K562 (cell line): ENCODE measurements around the gene YEATS2. TPM values are rescaled to one million over a fixed set of nuclear protein-coding genes. Genes with fewer than 3 reads are reported as not detected.

Experiments used
- ATAC-seq: fragments of 200-7000 bp; cut with Tn5 transposase; 3 replicates; pipeline ENCODE4 v1.9.1; 2020; ENCODE audit warnings: moderate library complexity
- BruUV-seq: library from RNA; stranded (reverse); fragments of 400-500 nt; replicated peaks from 2 replicates; lab custom pipeline; 2021; lab: Mats Ljungman, UMichigan
- CTCF ChIA-PET: fragments of 300-600 bp; formaldehyde crosslinking; extraction: SDS; loops from one replicate; lab custom pipeline; 2021; ENCODE audit warnings: low intra/inter-chr PET ratio; lab: Yijun Ruan, JAX
- POLR2A ChIA-PET: fragments of 300-600, 350-650 bp; sonication (Branson Sonifier 250); formaldehyde crosslinking; extraction: SDS; loops from one replicate; lab custom pipeline; 2021; ENCODE audit warnings: antibody characterized with exemption, inconsistent platforms; lab: Yijun Ruan, JAX
- DNase-seq, 4 experiments: peaks; one replicate each; pipeline versions ENCODE4 v3.0.0 to v3.0.0-alpha.2; 2011 to 2018; ENCODE audit warnings: low spot score in 3 of 4, mixed read lengths in 3 of 4; ENCODE audit errors: extremely low read depth in 1 of 4
- FAIRE-seq: peaks from 2 replicates; lab custom pipeline; 2011; peaks lifted over from hg19 to GRCh38; lab: Jason Lieb, UNC
- H2AFZ ChIP-seq: 2 replicates; pipeline ENCODE4 v1.6.0; 2011; ENCODE audit warnings: low read depth, low read length, control low read depth, inconsistent platforms
- H3K27ac ChIP-seq: fragments of 200-600 bp; 3 replicates; pipeline ENCODE4 v1.8.0; 2011; ENCODE audit warnings: low read depth, mild to moderate bottlenecking, control low read depth, inconsistent platforms, low read length, moderate library complexity, mixed read lengths; ENCODE audit errors: extremely low read depth
- H3K27me3 ChIP-seq, 2 experiments: fragments of 300-600 bp in 1 of 2; 2 replicates in 1 of 2; 3 replicates in 1 of 2; pipeline versions ENCODE4 v1.6.0 to v1.8.0; 2011; ENCODE audit warnings: inconsistent platforms in 2 of 2, low read length in 2 of 2, mild to moderate bottlenecking in 1 of 2, mixed read lengths in 1 of 2, moderate library complexity in 1 of 2; ENCODE audit not compliant: control insufficient read depth in 2 of 2, insufficient read depth in 2 of 2
- H3K36me3 ChIP-seq: fragments of 300-600 bp; 3 replicates; pipeline ENCODE4 v1.8.0; 2011; ENCODE audit warnings: mild to moderate bottlenecking, low read length, inconsistent platforms; ENCODE audit not compliant: control insufficient read depth, insufficient read depth
- H3K4me1 ChIP-seq, 2 experiments: fragments of 200-600 bp in 1 of 2; replicated peaks in 1 of 2; 2 replicates in 1 of 2; 3 replicates in 1 of 2; pipeline versions ENCODE4 v1.5.1 to v1.8.0; 2011; ENCODE audit warnings: inconsistent platforms in 2 of 2, low read length in 2 of 2, mild to moderate bottlenecking in 1 of 2, mixed read lengths in 1 of 2, moderate library complexity in 1 of 2; ENCODE audit not compliant: control insufficient read depth in 2 of 2, insufficient read depth in 2 of 2
- H3K4me2 ChIP-seq: 2 replicates; pipeline ENCODE4 v1.6.1; 2011; ENCODE audit warnings: low read length, control low read depth, inconsistent platforms, mixed read lengths; ENCODE audit not compliant: insufficient read depth
- H3K4me3 ChIP-seq: fragments of 200-600 bp; sonication (generic), shearing (Covaris generic); 2 replicates; pipeline ENCODE4 v1.5.1; 2016; ENCODE audit warnings: control low read depth, inconsistent platforms
- H3K79me2 ChIP-seq: fragments of 200-600 bp; 3 replicates; pipeline ENCODE4 v1.8.0; 2011; ENCODE audit warnings: low read length, inconsistent platforms; ENCODE audit not compliant: control insufficient read depth, insufficient read depth
- H3K9ac ChIP-seq, 2 experiments: 2 replicates each; pipeline versions ENCODE4 v1.6.0 to v1.6.1; 2011; ENCODE audit warnings: low read depth in 2 of 2, low read length in 2 of 2, control low read depth in 1 of 2, inconsistent platforms in 1 of 2, mild to moderate bottlenecking in 1 of 2, mixed read lengths in 1 of 2; ENCODE audit not compliant: insufficient read depth in 1 of 2
- H3K9me1 ChIP-seq: one replicate; pipeline ENCODE4 v1.6.0; 2011; ENCODE audit warnings: inconsistent platforms, mild to moderate bottlenecking, low read length, moderate library complexity; ENCODE audit not compliant: control insufficient read depth, insufficient read depth
- H3K9me3 ChIP-seq: replicated peaks from 2 replicates; pipeline ENCODE4 v1.5.1; 2011; ENCODE audit warnings: low read depth, low read length, inconsistent platforms; ENCODE audit not compliant: control insufficient read depth, insufficient read depth
- H4K20me1 ChIP-seq: replicated peaks from 2 replicates; pipeline ENCODE4 v1.6.1; 2011; ENCODE audit warnings: low read length, inconsistent platforms, mixed read lengths; ENCODE audit not compliant: control insufficient read depth, insufficient read depth
- BRF1 ChIP-seq: IDR thresholded peaks from 3 replicates; pipeline ENCODE4 v1.6.1; 2011; ENCODE audit warnings: borderline replicate concordance, mild to moderate bottlenecking; ENCODE audit not compliant: insufficient read length; ENCODE audit errors: extremely low read depth
- CEBPB ChIP-seq: fragments of 450-650 bp; IDR thresholded peaks from 2 replicates; pipeline ENCODE4 v1.6.1; 2016; ENCODE audit warnings: missing genetic modification characterization, missing compliant biosample characterization
- CHD1 ChIP-seq: fragments of 200-600 bp; sonication (generic); IDR thresholded peaks from one replicate; pipeline ENCODE4 v1.6.1; 2012; ENCODE audit warnings: mild to moderate bottlenecking, moderate library complexity, low read length, inconsistent platforms
- DACH1 ChIP-seq: fragments of 450-650 bp; IDR thresholded peaks from 2 replicates; pipeline ENCODE4 v1.6.1; 2018; ENCODE audit not compliant: partially characterized antibody
- SPI1 ChIP-seq: IDR thresholded peaks from 2 replicates; pipeline ENCODE4 v1.6.1; 2011; ENCODE audit warnings: low read depth, low read length, control low read depth, borderline replicate concordance
- SUPT5H ChIP-seq: fragments of 450-650 bp; IDR thresholded peaks from 2 replicates; pipeline ENCODE4 v1.6.1; 2016
- ZNF133 ChIP-seq: fragments of 250-450 bp; sonication (Bioruptor Pico); IDR thresholded peaks from 2 replicates; pipeline ENCODE4 v1.4.0; 2020; ENCODE audit warnings: mild to moderate bottlenecking
- WGBS: fragments of 100-300 bp; shearing (Covaris generic); methylation state at CpG from one replicate; pipeline ENCODE4 v1.1.6; 2016; ENCODE audit warnings: low coverage, mixed read lengths; ENCODE audit not compliant: insufficient coverage; ENCODE audit errors: missing lambda C conversion rate; 5-methylcytosine and 5-hydroxymethylcytosine counted together
- in situ Hi-C: fragments of 300-500 bp; cut with MboI; formaldehyde crosslinking; loops from 4 replicates; pipeline ENCODE4 v1.15.0; 2018; ENCODE audit warnings: inconsistent platforms, mixed read lengths
- intact Hi-C: fragments of 100-400 bp; cut with micrococcal nuclease; formaldehyde crosslinking; loops from 2 replicates; pipeline ENCODE4 v1.14.2; 2022
- polyA plus RNA-seq, 8 experiments: library from polyadenylated mRNA; depleted of rRNA in 4 of 8; stranded (reverse) in 5 of 8; unstranded in 3 of 8; fragments of >200 nt; fragmentation: Nextera tagmentation in 2 of 8; fragmentation: Illumina TruSeq in 1 of 8; extraction: Ambion mirVana in 2 of 8; extraction: Trizol in 1 of 8; gene quantifications; 2 replicates each; pipeline versions ENCODE4 v1.2.1 to v1.2.3, GENCODE V29; 2011 to 2014; ENCODE audit warnings: inconsistent platforms in 1 of 8, missing spikeins in 1 of 8
- total RNA-seq, 7 experiments: library from RNA; depleted of rRNA in 6 of 7; stranded (reverse); fragments of >200 nt in 6 of 7; fragmentation: Illumina TruSeq in 2 of 7; extraction: Trizol in 2 of 7; gene quantifications; 2 replicates each; pipeline versions ENCODE4 v1.2.1 to v1.2.3, GENCODE V29; 2011 to 2021; ENCODE audit warnings: low replicate concordance in 1 of 7
- TF ChIP-seq, protein P1 (sequence below), 2 experiments: fragments of 450-650 bp in 1 of 2; sonication (generic) in 1 of 2; formaldehyde crosslinking in 1 of 2; IDR thresholded peaks; 2 replicates each; pipeline versions ENCODE4 v1.7.1 to v1.9.0; 2016 to 2022; ENCODE audit warnings: inconsistent platforms in 1 of 2, mild to moderate bottlenecking in 1 of 2, missing genetic modification reagents in 1 of 2
- TF ChIP-seq, protein P2 (sequence below): fragments of 450-650 bp; IDR thresholded peaks from 2 replicates; pipeline ENCODE4 v1.6.1; 2016; ENCODE audit warnings: missing biosample characterization, missing genetic modification characterization

The YEATS2 gene
- total and polyA plus RNA-seq, 9 of the 15 experiments (the other 6 are each of a cell fraction or from before 2014, with no cell fraction given): 1.8 to 35.2 (median 19.0) TPM

DNA sequence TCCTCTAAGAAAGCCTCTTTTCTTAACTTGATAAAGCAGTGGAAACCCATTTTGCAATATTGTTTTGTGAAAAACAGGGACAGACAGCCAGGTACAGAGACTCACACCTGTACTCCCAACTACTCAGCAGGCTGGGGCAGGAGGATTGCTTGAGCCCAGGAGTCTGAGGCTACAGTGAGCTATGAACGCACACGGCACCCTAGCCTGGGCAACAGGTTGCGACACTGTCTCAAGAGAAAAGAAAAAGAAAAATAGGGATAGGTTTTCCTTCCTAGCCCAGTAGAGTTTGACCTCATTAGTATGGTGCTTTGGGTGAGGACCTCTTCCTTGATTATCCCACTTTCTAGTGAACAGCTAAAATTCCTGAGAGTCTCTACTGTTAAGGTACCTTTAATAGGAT, 17.5 kb upstream of the YEATS2 start:
- ATAC-seq: no peak
- 71% methylated on average over 3 of the region's 3 CpGs for WGBS
- H3K4me1 ChIP-seq: no peaks in the 10 kb centered on the region
- no peak overlapping the region for H3K27ac ChIP-seq
- CTCF ChIA-PET: no interaction called here
- in situ Hi-C loops: no loop called here
- no peaks in the 10 kb centered on the region for H4K20me1 ChIP-seq
- FAIRE-seq: no peak
- no peaks in the 10 kb centered on the region for H3K79me2 ChIP-seq
- TF ChIP-seq BRF1 (no peak), SUPT5H (no peak), ZNF133 (CRISPR knock-in tag) (no peak), CEBPB (tag) (peak; percentile 26; the same call in 1 of the 2 replicates), SPI1 (no peak), DACH1 (no peak), CHD1 (no peak)
- TF ChIP-seq, protein P1, sequence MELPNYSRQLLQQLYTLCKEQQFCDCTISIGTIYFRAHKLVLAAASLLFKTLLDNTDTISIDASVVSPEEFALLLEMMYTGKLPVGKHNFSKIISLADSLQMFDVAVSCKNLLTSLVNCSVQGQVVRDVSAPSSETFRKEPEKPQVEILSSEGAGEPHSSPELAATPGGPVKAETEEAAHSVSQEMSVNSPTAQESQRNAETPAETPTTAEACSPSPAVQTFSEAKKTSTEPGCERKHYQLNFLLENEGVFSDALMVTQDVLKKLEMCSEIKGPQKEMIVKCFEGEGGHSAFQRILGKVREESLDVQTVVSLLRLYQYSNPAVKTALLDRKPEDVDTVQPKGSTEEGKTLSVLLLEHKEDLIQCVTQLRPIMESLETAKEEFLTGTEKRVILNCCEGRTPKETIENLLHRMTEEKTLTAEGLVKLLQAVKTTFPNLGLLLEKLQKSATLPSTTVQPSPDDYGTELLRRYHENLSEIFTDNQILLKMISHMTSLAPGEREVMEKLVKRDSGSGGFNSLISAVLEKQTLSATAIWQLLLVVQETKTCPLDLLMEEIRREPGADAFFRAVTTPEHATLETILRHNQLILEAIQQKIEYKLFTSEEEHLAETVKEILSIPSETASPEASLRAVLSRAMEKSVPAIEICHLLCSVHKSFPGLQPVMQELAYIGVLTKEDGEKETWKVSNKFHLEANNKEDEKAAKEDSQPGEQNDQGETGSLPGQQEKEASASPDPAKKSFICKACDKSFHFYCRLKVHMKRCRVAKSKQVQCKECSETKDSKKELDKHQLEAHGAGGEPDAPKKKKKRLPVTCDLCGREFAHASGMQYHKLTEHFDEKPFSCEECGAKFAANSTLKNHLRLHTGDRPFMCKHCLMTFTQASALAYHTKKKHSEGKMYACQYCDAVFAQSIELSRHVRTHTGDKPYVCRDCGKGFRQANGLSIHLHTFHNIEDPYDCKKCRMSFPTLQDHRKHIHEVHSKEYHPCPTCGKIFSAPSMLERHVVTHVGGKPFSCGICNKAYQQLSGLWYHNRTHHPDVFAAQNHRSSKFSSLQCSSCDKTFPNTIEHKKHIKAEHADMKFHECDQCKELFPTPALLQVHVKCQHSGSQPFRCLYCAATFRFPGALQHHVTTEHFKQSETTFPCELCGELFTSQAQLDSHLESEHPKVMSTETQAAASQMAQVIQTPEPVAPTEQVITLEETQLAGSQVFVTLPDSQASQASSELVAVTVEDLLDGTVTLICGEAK (IDR thresholded peaks at IDR 0.05): no peak
- TF ChIP-seq, protein P1 (CRISPR knock-in tag; IDR thresholded peaks at IDR 0.05): no peak
- TF ChIP-seq, protein P2, sequence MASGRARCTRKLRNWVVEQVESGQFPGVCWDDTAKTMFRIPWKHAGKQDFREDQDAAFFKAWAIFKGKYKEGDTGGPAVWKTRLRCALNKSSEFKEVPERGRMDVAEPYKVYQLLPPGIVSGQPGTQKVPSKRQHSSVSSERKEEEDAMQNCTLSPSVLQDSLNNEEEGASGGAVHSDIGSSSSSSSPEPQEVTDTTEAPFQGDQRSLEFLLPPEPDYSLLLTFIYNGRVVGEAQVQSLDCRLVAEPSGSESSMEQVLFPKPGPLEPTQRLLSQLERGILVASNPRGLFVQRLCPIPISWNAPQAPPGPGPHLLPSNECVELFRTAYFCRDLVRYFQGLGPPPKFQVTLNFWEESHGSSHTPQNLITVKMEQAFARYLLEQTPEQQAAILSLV (tag): no peak
- H2AFZ ChIP-seq: no peak overlapping the region
- no TSS peak for BruUV-seq
- no peaks in the 10 kb centered on the region for H3K9me3 ChIP-seq
- H3K9ac ChIP-seq: no peak overlapping the region
- H3K4me2 ChIP-seq: no peak overlapping the region
- POLR2A ChIA-PET: no interaction called here
- no peak overlapping the region for H3K4me3 ChIP-seq
- H3K27me3 ChIP-seq: no peaks in the 10 kb centered on the region
- intact Hi-C loops: no loop called here
- no peaks in the 10 kb centered on the region for H3K9me1 ChIP-seq
- no peak for DNase-seq
- no peaks in the 10 kb centered on the region for H3K36me3 ChIP-seq
